ENCODE results near the gene C5orf34. TPM values are rescaled to one million over a fixed set of nuclear protein-coding genes. Genes with fewer than 3 reads are reported as not detected.
A peak's percentile ranks its signal among the peaks of the same experiment; 100 is the strongest.

C5orf34 gene
- total and polyA plus RNA-seq, 2 donors from 2014 or later = 0.71 to 2.3 TPM

DNA sequence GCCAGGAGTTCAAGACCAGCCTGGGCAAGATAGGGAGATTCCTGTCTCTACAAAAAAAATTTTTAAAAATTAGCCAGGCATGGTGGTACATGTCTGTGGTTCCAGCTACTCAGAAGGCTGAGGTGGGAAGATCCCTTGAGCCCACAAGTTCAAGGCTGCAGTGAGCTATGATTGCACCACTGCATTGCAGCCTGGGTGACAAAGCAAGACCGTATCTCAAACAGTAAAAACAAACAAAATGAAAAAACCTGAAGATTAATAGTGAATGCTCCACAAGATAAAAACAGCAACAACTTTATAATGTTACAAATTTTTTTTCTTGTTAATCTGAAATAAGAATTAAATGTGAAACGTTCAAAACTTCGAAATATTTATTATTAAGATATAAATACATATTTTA, 28.6 kb downstream of the C5orf34 start:
- Histone ChIP-seq H3K9me3 (ENCODE audit: control insufficient read depth in 2 of 3, insufficient read depth in 1 of 3, low read length in 3 of 3) (no peaks in the 10 kb centered on the region), H3K27ac (ENCODE audit: low read depth in 2 of 2, low read length in 2 of 2) (no peak overlapping the region), H3K4me1 (ENCODE audit: control insufficient read depth in 2 of 3, insufficient read depth in 2 of 3, low read depth in 1 of 3, low read length in 3 of 3) (peaks cover 0 to 8% (median 6%) of the 10 kb centered on the region in 3 donors), H3K36me3 (ENCODE audit: control insufficient read depth in 2 of 3, insufficient read depth in 3 of 3, low read length in 3 of 3) (no peaks in the 10 kb centered on the region), H3K27me3 (ENCODE audit: control insufficient read depth, insufficient read depth, low read length) (no peaks in the 10 kb centered on the region), H3K4me3 (ENCODE audit: low read length in 3 of 3) (no peak overlapping the region), H3K9ac (ENCODE audit: low read length in 3 of 3) (no peak overlapping the region)
- DNase-seq (no peak), FAIRE-seq (no peak)
- intact Hi-C loops (cut with DNase I) = no loop called here
- TF ChIP-seq, protein P1, sequence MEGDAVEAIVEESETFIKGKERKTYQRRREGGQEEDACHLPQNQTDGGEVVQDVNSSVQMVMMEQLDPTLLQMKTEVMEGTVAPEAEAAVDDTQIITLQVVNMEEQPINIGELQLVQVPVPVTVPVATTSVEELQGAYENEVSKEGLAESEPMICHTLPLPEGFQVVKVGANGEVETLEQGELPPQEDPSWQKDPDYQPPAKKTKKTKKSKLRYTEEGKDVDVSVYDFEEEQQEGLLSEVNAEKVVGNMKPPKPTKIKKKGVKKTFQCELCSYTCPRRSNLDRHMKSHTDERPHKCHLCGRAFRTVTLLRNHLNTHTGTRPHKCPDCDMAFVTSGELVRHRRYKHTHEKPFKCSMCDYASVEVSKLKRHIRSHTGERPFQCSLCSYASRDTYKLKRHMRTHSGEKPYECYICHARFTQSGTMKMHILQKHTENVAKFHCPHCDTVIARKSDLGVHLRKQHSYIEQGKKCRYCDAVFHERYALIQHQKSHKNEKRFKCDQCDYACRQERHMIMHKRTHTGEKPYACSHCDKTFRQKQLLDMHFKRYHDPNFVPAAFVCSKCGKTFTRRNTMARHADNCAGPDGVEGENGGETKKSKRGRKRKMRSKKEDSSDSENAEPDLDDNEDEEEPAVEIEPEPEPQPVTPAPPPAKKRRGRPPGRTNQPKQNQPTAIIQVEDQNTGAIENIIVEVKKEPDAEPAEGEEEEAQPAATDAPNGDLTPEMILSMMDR (IDR thresholded peaks at IDR 0.05; ENCODE audit: borderline replicate concordance, extremely low read depth, insufficient read depth) = no peak

DNA sequence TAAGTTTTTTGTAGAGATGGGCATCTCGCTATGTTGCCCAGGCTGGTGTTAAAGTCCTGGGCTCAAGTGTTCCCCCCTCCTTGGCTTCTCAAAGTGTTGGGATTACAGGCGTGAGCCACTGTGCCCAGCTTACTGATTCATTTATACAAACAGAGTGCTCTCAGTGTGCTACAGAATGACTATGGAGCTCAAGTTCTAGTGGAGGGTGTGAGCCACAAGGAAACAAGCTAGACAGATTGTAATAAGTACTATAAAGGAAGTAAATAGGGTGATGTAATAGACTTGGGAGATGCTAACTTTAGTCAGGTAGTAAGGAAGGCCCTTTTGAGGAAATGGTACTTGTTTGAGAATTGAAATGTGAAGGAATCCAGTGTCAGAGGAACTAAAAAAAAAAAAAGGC, 29.5 kb downstream of the C5orf34 start:
- FAIRE-seq = no peak
- TF ChIP-seq, protein P1 (IDR thresholded peaks at IDR 0.05; ENCODE audit: borderline replicate concordance, extremely low read depth, insufficient read depth) = no peak

DNA sequence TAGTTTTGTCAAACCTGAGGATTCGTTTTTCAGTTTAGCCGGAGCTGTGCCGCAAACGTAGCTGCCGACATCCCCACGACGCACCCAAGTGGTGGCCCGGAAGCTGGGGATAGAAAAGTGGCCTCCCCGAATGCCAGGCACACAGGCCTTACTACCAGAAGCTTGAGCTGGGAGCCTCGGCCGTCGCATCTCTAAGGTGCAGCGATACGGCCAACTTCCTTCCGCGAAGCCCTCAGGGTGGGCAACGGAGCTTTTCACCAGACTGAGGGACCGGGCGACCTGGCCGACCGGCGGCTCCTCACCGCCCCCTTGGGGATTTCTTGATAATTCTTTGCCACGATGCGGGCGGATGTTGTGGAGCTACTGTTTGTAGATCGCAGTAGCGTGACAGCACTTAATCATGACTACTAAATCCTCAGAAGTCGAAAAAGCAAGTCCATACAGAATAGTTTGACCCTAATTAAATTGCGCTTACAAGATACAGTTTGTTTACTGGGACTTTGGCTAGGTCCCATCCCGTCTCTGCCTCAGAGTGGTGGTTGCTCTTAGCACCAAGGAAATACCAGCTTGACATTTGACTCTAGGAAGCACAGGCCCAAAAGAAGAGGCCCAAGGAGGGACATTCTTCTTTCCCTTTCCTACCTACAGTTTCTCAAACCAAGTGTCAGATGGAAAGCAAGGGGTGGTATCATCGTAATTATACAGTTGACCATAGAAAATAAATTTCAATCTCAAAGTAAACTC, 30.7 kb downstream of the C5orf34 start:
- intact Hi-C loops (cut with DNase I) = no loop called here
- TF ChIP-seq, protein P1 (IDR thresholded peaks at IDR 0.05; ENCODE audit: borderline replicate concordance, extremely low read depth, insufficient read depth) = peak; percentile 55
- no peaks in the 10 kb centered on the region for H3K9me3 ChIP-seq (ENCODE audit: control insufficient read depth in 2 of 3, insufficient read depth in 1 of 3, low read length in 3 of 3)
- H3K27ac ChIP-seq (ENCODE audit: low read depth in 2 of 2, low read length in 2 of 2) = peak overlapping the region; percentile 97 to 99
- H3K27me3 ChIP-seq (ENCODE audit: control insufficient read depth, insufficient read depth, low read length) = no peaks in the 10 kb centered on the region
- H3K4me1 ChIP-seq (ENCODE audit: control insufficient read depth in 2 of 3, insufficient read depth in 2 of 3, low read depth in 1 of 3, low read length in 3 of 3) = peaks cover 0 to 8% (median 6%) of the 10 kb centered on the region in 3 donors
- DNase-seq (peak; percentile 92 to 96 (median 94)), FAIRE-seq (no peak)
- no peaks in the 10 kb centered on the region for H3K36me3 ChIP-seq (ENCODE audit: control insufficient read depth in 2 of 3, insufficient read depth in 3 of 3, low read length in 3 of 3)
- H3K4me3 ChIP-seq (ENCODE audit: low read length in 3 of 3) = peak overlapping the region; percentile 89 to 95 (median 91)
- H3K9ac ChIP-seq (ENCODE audit: low read length in 3 of 3) = peak overlapping the region; percentile 91 to 98 (median 95)

More for the DNA sequence above, 29.5 kb downstream of the C5orf34 start:
- no peak overlapping the region for H3K4me3 ChIP-seq (ENCODE audit: low read length in 3 of 3)
- H3K36me3 ChIP-seq (ENCODE audit: control insufficient read depth in 2 of 3, insufficient read depth in 3 of 3, low read length in 3 of 3) = no peaks in the 10 kb centered on the region
- no peaks in the 10 kb centered on the region for H3K27me3 ChIP-seq (ENCODE audit: control insufficient read depth, insufficient read depth, low read length)
- no peak overlapping the region for H3K9ac ChIP-seq (ENCODE audit: low read length in 3 of 3)
- H3K4me1 ChIP-seq (ENCODE audit: control insufficient read depth in 2 of 3, insufficient read depth in 2 of 3, low read depth in 1 of 3, low read length in 3 of 3) = peaks cover 0 to 8% (median 6%) of the 10 kb centered on the region in 3 donors
- DNase-seq = no peak
- H3K9me3 ChIP-seq (ENCODE audit: control insufficient read depth in 2 of 3, insufficient read depth in 1 of 3, low read length in 3 of 3) = no peaks in the 10 kb centered on the region
- no peak overlapping the region for H3K27ac ChIP-seq (ENCODE audit: low read depth in 2 of 2, low read length in 2 of 2)
- intact Hi-C loops (cut with DNase I) = no loop called here
